ES-I3 (cell line): Measurements from ENCODE around the gene SIMC1.

ENCODE experiments used
- H3K36me3 ChIP-seq: 2 replicates; pipeline ENCODE4 v1.6.1; 2013; ENCODE audit warnings: mild to moderate bottlenecking, low read length, control low read depth, moderate library complexity; ENCODE audit not compliant: insufficient read depth
- H3K4me1 ChIP-seq: 2 replicates; pipeline ENCODE4 v1.6.1; 2013; ENCODE audit warnings: mild to moderate bottlenecking, control low read depth, low read length; ENCODE audit not compliant: insufficient read depth
- H3K9ac ChIP-seq: 2 replicates; pipeline ENCODE4 v1.6.1; 2013; ENCODE audit warnings: low read depth, mild to moderate bottlenecking, low read length, moderate library complexity
- H3K9me3 ChIP-seq: 2 replicates; pipeline ENCODE4 v1.6.1; 2013; ENCODE audit warnings: mild to moderate bottlenecking, low read length, moderate library complexity; ENCODE audit not compliant: control insufficient read depth, insufficient read depth

Gene SIMC1

DNA sequence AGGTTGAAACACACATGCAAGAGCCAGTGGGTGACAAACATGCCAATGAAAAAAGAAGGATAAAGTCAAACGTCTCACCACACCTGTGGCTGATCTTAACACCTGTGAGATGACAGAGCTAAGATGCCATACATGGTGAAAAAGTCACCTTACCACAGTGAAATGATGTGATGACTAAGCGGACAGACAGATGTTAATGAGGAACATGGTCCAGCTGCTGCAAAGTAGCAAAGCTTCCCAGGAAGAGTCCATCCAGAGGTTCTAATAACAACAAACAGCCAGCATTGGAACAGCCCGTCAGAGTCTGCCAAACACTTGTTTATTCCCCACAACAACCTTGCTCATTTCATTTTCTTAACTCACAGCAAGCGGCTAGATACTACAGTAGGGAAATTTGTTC, 121.4 kb downstream of the SIMC1 start:
- H3K9me3 ChIP-seq = no peaks in the 10 kb centered on the region
- H3K4me1 ChIP-seq = no peaks in the 10 kb centered on the region
- peaks cover 10% of the 10 kb centered on the region for H3K36me3 ChIP-seq
- no peak overlapping the region for H3K9ac ChIP-seq

DNA sequence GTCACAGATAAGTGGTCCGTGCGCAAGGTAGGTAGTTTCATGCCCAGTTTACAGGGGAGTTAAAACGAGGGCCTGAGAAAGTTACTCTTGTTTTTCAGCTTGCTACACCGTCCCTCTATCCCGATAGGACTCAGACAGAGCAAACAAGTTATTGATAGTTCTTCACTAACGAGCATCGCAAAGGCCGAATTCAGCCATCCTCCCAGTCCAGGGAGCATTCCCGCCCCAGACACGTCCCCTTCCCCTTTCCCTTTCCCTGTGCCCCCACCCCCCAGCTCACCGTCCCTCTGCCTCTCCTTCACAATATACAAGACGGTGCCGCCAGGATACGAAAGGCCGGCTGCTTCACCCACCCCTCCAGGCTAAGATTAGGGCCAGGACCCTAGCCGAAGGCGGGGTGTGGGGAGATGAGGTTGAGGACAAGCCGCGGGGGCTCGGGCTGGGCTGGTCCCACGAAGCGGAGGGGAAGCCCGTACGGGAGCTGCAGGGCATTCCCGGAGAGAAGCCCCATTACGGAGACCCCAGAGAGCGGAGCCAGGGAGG, 122.7 kb downstream of the SIMC1 start:
- H3K4me1 ChIP-seq = no peaks in the 10 kb centered on the region
- H3K9ac ChIP-seq = peak overlapping the region; percentile 97
- H3K36me3 ChIP-seq = peaks cover 10% of the 10 kb centered on the region; the same call in 1 of the 2 replicates
- no peaks in the 10 kb centered on the region for H3K9me3 ChIP-seq

- Histone ChIP-seq H3K4me1 (no peaks in the 10 kb centered on the region), H3K9me3 (no peaks in the 10 kb centered on the region), H3K9ac (peak within 1 kb of the TSS; percentile 97), H3K36me3 (peaks cover 10% of the 10 kb centered on the region; the same call in 1 of the 2 replicates)
Measured at GRCh38 chr5:176361437-176362232, 123.4 kb downstream of the SIMC1 start, which contains the start of gene KIAA1191. Gene KIAA1191 (minus strand): TSS chr5:176361764. CDS start chr5:176359508, 2,256 bp downstream.

DNA sequence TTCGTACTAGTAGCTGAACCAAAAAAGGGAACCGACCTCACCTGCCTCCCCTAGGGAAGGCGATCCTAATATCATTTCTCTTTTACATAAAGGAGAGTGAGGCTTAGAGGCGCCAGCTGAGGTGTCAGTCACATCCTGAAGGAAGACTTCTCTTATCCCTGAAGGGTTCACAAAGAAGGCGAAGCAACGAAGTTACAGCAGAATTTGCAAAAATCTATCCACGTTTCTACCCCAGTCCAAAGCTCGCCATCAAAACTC, 123.9 kb downstream of the SIMC1 start:
- peak overlapping the region; percentile 97; the same call in 1 of the 2 replicates for H3K9ac ChIP-seq
- H3K36me3 ChIP-seq = peaks cover 10% of the 10 kb centered on the region; the same call in 1 of the 2 replicates
- no peaks in the 10 kb centered on the region for H3K4me1 ChIP-seq
- H3K9me3 ChIP-seq = no peaks in the 10 kb centered on the region

- Histone ChIP-seq H3K4me1 (no peaks in the 10 kb centered on the region), H3K9ac (peak overlapping the region; percentile 89; the same call in 1 of the 2 replicates), H3K36me3 (no peaks in the 10 kb centered on the region), H3K9me3 (no peaks in the 10 kb centered on the region)
Measured at GRCh38 chr5:176364765-176365350, 126.6 kb downstream of the SIMC1 start.

- Histone ChIP-seq H3K9ac (peak within 1 kb of the TSS; percentile 89), H3K4me1 (no peaks in the 10 kb centered on the region), H3K9me3 (no peaks in the 10 kb centered on the region), H3K36me3 (no peaks in the 10 kb centered on the region; the same call in 1 of the 2 replicates)
Measured at GRCh38 chr5:176365351-176366231, 127.4 kb downstream of the SIMC1 start, which contains the start of gene ARL10. Gene ARL10 (plus strand): TSS chr5:176365487. CDS start chr5:176365564, 77 bp downstream.

DNA sequence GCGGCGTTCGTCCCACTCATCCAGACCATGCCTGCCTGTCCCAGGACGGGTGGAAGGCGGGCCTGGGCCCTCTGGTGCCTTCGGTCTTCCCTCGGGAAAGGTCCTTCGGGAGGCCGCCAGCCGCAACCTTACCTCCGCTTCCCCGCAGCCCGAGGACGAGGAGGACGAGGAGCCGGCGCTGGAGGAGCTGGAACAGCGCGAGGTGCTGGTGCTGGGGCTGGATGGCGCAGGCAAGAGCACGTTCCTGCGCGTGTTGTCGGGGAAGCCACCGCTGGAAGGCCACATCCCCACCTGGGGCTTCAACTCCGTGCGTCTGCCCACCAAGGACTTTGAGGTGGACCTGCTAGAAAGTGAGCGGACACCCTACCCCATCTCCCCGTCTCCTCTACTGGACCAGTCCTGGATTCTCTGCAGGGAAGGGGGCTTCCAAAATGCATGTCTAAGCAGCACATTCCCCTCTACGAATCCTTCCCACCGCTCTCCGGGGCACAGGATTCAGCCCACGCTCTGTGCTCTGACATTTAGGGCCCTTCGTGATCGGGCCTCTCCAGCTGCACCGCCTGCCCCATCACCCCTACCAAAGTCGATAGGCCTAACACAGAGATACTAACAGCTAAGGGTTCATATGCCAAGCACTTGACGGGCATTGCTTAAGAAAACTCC, 128.1 kb downstream of the SIMC1 start:
- H3K36me3 ChIP-seq = no peaks in the 10 kb centered on the region; the same call in 1 of the 2 replicates
- H3K9ac ChIP-seq = peak overlapping the region; percentile 89
- H3K9me3 ChIP-seq = no peaks in the 10 kb centered on the region
- H3K4me1 ChIP-seq = no peaks in the 10 kb centered on the region

DNA sequence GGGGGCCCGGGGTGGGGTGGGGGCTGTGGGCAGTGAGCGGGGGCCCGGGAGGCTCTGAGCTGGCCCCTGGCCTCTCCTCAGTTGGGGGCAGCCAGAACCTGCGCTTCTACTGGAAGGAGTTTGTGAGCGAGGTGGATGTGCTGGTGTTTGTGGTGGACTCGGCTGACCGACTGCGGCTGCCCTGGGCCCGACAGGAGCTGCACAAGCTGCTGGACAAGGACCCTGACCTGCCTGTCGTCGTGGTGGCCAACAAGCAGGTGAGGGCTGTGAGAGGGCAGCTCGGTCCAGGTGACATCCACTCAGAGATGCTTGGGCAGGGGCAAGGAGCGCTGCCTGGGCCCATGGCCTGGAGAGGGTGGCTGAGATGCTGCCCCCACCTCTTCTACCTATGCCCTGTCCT, 130.5 kb downstream of the SIMC1 start:
- H3K9me3 ChIP-seq = no peaks in the 10 kb centered on the region
- H3K36me3 ChIP-seq = no peaks in the 10 kb centered on the region; the same call in 1 of the 2 replicates
- no peak overlapping the region for H3K9ac ChIP-seq
- no peaks in the 10 kb centered on the region for H3K4me1 ChIP-seq

DNA sequence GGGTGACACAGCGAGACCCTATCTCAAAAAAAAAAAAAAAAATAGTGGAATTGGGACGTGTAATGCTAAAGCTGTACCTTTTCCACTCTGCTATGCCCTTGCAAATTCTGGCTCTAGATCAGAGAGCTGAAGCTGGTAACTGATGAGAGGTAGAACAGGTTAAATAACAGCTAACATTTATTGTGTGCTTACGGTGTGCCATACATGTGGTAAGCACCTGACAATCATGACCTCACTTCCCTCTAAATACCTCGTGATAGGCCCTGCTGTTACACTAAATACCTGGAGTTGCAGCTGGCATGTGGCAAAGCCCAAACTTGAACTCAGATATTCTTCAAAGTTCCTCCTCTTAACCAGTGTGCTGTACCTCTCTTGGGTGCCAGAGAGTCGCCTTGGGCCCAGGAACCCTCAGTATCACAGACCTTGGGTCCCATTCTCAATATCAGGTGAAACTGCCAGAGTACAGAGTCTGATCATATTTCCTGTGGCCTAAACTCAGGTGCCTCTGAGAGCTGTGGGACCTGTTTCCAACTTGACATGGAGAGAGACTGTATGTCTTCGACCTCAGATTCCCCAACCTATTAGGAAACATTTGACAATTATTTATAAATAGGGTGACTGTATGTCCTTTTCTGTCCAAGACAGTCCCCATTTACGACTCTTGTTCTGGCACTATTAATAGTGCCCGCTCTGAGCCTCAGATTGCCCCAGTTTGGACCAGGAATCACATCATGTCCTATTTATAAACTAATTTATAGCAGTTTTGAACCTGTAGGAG, 131.9 kb downstream of the SIMC1 start:
- Histone ChIP-seq H3K9me3 (no peaks in the 10 kb centered on the region), H3K36me3 (no peaks in the 10 kb centered on the region; the same call in 1 of the 2 replicates), H3K9ac (no peak overlapping the region), H3K4me1 (no peaks in the 10 kb centered on the region)

DNA sequence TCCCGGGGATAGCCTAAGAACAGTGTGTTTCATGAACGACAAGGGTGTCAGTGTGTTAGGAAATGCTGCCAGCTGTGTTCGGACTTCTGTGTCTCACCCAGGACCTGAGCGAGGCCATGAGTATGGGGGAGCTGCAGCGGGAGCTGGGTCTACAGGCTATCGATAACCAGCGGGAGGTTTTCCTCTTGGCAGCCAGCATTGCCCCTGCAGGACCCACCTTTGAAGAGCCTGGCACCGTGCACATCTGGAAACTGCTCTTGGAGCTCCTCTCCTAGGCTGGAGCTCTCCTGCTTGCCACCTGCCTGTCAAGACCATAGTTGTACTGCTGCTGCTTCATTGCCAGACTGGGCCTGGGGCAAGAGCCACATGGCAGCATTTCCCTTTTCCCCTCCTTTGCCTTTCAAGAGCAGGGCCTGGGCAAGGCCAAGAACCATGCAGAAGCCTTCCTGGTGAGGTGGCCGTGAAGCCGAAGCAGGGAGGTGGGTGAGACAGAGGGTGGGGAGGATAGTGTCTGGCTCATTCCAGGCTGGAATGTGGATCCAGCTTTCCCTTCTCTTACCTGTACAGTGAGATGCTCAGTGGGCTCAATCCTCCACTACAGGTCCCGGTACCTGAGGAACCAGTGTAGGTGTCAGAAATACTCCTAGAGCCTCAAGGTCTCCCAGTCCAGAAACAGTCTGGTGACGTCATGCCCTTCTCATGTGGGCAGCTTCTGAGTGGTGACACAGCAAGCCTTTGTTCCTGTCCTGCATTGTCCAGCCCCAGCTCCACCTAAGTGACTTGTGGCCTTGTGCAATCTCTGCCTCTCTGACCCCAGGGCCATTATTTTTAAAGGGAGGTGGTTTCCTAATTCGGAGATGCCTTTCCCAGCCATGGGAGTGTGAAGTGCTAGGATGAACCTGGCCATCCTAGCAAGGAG, 133.7 kb downstream of the SIMC1 start:
- H3K4me1 ChIP-seq = no peaks in the 10 kb centered on the region

DNA sequence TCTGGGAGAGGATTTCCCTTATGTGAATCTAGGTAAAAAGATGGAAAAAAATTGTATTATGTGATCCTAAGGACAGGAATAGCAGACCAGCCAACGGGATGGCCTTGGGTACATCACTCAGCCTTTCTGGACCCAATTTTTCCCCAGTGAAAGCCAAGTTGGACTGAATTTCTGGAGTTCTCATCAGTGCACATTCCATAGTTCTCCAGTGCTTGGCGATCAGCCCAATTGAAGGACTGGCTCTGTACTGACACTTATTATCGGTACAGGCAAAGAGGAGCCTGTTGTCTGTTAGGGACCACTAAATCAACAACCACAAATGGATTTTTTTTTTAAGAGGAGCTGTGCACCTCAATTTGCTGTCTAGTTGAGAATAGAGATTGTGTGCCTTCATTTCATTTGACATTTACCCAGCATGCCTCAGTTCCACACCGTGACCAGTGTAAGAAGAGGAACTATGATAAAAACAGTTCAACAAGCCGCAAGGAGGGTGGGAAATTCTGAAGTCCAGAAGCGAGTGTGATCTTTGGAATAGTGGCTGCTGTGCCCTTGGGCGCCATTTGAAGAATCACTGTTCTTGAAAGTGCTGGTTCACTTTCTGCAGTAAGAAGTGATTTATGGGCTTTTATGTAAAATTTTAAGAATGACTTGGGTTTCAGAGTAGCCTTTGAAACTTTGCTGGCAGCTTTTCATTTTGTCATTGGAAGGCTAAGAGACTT, 135.0 kb downstream of the SIMC1 start:
- Histone ChIP-seq H3K4me1 (no peaks in the 10 kb centered on the region), H3K9ac (no peak overlapping the region), H3K9me3 (no peaks in the 10 kb centered on the region), H3K36me3 (no peaks in the 10 kb centered on the region; the same call in 1 of the 2 replicates)

More for the DNA sequence above, 133.7 kb downstream of the SIMC1 start:
- H3K9ac ChIP-seq = no peak overlapping the region
- no peaks in the 10 kb centered on the region for H3K9me3 ChIP-seq
- no peaks in the 10 kb centered on the region; the same call in 1 of the 2 replicates for H3K36me3 ChIP-seq

DNA sequence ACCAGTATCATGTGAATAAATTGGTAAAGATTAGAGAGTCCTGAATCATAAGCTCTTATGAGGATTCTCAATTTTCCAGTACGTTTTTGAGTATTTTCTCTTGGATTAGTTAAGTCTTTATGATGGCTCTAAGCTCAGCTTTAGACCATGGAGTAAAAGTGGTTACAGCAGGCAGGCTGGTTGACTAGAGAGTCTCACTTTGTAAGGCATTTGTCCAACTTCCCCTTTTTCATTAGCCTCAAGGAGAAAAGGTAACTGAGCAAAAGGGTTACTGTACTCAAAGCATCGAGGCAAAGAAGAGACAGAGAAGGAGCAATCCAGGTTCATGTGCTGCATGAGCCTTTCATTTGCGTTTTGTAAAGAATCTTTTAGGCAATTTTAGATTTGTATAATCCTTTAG, 141.7 kb downstream of the SIMC1 start:
- H3K4me1 ChIP-seq = no peaks in the 10 kb centered on the region
- peaks cover 8% of the 10 kb centered on the region for H3K36me3 ChIP-seq
- no peaks in the 10 kb centered on the region for H3K9me3 ChIP-seq
- no peak overlapping the region for H3K9ac ChIP-seq
